Amygdala (tissue), 56 donors: ENCODE data around the gene IL17D.
"Not testable (repeated sequence)": the region's sequence is repeated elsewhere in the genome, so short reads cannot be mapped to it uniquely, and the experiment has no call there.

Experiments
- DNase-seq, 56 donors: peaks; one replicate each; lab custom pipeline; 2025; lab: John Stamatoyannopoulos, UW

Gene IL17D

DNA sequence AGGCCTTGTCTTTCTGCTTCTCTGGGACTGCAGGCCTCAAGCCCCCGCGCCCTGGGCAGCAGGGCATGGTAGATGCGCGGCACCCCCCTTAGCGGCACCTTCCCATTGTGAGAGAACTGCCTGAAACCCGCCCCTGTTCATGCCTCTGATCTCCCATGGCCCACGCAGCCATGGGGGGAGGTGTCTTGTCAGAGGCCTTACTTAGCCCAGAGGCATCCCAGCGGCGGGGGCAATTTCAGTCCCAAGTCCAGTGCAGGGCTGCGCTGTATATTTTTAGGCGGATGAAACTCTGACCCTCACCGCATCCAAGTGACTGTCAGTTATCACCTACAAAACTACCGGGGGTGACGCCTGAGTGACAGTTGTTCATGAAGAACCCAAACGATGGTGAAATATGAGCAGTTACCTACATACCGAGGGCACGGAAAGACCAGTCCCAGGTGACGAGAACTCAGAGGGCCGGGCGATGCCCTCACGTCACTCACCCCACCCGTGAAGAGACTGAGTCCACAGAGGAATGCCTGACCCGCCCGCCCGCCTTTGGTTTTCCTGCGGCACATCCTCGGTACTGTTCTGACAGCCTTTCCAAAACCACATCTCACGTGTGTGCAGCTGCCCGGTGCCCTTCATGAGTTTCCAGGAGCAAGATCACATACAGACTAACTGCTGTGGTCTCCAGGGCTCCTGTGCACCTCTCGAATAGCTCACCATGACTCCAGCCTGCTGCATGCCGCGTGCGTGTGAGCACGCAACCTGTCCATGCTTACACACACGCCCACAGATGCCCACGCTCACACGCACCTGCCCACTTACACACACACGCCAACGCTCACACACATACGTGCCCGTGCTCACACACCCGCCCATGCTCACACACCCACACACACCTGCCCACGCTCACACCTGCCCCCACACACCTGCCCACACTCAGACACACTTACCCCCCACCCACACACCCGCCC, 14.4 kb downstream of the IL17D start:
- DNase-seq, result no peak

DNA sequence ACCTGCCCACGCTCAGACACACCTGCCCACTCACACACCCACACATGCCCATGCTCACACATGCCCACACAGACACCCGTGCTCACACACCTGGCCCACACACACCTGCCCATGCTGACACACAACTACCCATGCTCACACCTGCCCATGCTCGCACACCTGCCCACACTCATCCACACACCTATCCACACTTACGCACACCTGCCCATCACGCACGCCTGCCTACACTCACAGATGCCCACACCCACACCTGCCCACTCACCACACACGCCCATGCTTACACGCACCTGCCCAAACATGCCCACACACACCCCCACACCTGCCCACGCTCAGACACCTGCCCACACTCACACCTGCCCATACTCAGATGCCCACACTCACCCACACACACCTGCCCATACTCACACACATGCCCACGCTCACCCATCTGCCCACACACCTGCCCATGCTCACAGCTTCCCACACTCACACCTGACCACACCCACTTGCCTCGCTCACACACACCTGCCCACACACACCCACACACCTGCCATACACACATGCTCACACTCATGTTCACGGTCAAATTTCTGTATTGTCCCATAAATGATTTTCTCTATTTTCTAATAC, 15.6 kb downstream of the IL17D start:
- DNase-seq, result no peak

DNA sequence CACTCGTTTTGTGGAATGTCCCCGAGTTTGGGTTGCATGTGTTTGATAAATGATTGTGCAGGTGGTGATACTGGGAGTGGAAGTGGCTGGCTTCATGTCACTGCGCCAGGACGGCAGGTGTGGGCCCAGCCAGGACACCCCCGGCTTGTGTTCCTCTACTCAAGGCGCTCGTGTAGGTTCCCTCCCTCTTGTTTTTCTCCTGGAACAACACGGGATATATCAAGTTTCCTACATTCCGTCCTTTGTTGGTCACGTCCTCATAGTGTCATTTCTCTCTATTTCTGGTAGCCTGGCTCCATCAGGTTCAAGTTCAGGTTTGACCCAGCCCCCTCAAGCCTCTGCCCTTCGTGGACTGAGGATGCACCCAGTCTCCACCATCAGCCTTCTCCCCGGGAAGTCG, 16.3 kb downstream of the IL17D start:
- DNase-seq, result no peak

DNA sequence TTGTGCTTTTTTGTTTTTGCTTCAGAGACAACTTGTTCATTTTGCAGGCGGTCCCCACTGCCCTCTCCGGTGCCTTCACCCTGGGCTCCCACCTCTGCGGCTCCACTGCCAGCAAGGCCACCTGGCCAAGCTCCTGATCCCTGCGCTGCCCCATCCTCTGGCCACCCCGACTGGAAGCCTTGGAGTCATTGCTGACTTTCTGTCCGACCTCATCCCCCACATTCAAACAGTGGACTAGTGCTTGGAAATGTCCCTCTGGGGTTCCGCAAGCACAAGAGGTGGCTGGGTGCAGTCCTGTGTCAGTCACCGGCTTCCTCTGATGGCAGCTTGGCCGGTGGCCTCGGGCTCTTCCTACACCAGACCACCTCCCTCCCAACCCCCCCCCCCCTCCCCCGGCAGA, 17.0 kb downstream of the IL17D start:
- DNase-seq, result no peak

DNA sequence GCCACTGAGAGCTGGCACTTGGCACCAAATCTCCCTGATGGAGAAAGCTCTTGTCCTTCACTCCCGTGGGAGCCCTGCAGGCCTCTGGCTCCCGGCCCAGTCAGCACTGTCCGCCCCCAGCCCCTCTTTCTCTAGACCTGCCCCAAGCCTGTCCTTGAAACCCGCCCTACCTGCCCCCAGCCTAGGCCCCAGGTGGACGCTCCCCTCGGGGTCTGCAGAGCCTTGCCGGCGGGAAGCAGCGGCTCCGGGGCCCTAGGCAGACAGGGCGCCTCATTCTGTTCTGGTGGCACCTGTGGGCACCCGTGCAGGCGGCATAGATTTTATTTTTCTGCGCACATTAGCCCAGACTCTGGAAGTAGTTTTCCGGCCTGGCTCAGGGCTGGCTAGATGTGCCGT, 17.6 kb downstream of the IL17D start:
- no peak for DNase-seq

DNA sequence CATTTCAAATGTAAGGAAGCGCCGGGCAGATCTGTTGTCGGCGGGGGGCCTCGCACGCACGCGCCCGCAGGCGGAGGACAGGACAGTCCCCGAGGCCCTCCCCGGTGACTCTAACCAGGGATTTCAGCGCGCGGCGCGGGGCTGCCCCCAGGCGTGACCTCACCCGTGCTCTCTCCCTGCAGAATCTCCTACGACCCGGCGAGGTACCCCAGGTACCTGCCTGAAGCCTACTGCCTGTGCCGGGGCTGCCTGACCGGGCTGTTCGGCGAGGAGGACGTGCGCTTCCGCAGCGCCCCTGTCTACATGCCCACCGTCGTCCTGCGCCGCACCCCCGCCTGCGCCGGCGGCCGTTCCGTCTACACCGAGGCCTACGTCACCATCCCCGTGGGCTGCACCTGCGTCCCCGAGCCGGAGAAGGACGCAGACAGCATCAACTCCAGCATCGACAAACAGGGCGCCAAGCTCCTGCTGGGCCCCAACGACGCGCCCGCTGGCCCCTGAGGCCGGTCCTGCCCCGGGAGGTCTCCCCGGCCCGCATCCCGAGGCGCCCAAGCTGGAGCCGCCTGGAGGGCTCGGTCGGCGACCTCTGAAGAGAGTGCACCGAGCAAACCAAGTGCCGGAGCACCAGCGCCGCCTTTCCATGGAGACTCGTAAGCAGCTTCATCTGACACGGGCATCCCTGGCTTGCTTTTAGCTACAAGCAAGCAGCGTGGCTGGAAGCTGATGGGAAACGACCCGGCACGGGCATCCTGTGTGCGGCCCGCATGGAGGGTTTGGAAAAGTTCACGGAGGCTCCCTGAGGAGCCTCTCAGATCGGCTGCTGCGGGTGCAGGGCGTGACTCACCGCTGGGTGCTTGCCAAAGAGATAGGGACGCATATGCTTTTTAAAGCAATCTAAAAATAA, 18.2 kb downstream of the IL17D start:
- DNase-seq, result peak in 2 of 56 donors; percentile 46 to 55

DNA sequence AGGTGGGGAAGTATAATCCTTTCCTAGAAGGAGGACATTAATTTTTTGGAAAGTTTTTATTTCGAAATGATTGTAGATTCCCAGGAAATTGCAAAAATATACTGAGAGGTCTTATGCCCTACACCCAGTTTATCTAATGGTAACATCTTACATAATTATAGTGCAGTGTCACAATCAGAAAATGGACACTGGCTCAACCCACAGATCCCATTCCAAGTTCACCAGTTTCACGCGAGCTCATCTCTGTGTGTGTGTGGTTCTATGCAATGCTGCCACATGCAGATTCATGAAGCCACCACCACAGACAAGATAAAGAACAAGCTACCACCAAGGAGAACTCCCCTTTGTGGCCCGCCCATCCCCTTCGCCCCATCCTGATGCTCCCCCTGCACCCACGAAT, 24.4 kb downstream of the IL17D start:
- no peak for DNase-seq

DNA sequence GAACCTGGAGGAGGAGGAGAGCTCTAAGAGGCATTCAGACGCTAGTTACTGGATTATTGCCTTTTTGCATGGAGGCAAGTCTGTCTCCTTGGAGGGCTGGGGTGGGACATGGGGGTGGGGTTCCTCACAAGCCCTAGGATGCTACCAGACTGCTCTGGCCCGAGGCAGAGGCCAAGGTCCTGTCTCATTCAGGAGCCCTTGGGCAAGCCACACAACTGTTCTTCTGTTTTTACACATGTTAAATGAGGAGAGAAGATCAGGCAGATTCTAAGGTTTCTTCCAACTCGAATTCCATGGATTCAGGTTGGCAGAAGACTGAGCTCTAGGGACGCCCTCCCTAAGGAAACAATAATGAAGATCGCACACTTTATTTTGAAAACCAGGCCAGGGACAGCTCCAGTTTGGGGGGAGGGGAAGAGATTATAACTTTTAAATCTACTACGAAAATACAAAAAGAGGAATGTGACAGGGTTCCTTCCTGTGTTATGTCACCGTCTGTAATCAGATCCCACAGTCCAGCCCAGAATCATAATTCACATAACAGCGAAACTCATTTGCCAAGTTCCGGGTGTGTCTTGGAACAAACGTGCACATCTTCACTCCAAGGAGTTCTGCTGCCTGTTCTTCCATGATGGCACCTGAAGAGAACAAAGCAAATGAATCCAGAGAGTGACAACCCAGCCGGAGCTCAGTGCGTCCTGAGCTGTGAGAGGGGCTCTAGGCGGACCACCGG, 25.2 kb downstream of the IL17D start:
- DNase-seq, result no peak

DNA sequence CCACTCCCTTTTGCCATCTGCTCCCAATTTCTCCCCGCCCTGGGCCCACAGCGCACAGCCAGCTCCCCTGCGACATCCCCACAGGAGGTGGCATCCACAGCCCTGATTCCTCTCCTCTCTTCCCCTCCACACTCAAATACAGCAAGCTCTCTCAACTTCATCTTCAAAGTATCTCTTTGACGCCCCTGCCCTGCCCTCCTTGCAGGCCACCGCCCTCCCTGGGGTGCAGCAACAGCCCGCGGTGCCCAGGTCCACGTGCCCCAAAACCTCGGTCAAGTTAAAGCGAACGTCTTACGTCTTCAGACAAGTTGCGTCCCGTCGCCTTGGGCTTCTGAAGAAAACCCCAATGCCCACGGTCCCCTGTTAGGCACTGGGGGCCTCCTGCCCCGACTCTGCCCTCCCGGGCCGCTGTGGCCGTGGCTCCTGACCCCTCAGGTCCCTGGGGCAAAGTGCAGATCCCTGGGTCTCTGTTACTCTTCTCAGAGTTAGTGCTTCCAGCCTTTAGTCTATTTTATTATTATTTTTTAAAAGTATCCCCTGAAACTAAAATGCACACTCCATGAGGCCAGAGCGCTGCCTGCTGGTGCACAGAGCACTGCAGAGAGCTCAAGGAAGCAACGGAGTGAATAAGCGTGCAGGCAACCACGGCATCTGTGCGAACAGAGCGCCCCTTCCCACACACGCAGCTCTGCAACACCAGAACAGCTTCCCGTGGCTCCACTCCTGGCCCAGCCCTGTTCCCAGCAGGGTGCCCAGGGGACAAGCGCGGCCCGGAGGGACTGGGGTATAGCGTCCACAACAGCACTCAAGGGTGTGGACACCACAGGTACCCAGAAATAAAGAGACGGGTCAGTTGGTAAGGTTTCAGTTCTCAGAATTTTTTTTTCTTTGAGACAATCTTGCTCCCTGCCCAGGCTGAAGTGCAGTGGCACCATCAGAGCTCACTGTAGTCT, 26.4 kb downstream of the IL17D start:
- no peak for DNase-seq

DNA sequence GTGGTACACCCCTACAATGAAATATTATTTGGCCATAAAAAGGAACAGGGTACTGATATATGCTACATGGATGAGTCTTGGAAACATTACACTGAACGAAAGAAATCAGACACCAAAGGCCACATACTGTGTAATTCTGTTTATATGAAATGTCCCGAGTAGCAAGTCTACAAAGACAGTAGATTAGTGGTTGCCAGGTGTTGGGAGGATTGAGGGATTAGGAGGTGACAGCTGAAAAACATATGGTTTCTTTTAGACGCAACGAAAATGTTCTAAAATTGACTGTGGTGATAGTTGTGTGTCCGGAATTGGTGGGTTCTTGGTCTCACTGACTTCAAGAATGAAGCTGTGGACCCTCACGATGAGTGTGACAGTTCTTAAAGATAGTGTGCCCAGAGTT, 35.1 kb downstream of the IL17D start:
- DNase-seq, result no peak

DNA sequence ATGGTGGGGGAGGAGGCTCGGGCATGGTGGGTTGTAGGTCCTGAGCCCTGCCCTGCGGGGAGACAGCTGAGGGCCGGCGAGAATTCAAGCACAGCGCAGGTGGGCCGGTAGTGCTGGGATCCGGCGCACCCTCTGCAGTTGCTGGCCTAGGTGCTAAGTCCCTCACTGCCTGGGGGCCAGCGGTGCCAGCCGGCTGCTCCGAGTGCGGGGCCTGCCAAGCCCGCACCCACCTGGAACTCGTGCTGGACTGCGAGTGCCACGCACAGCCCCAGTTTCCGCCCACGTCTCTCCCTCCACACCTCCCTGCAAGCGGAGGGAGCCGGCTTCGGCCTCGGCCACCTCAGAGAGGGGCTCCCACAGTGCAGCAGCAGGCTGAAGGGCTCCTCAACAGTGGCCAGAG, 36.5 kb downstream of the IL17D start:
- DNase-seq, result no peak

DNA sequence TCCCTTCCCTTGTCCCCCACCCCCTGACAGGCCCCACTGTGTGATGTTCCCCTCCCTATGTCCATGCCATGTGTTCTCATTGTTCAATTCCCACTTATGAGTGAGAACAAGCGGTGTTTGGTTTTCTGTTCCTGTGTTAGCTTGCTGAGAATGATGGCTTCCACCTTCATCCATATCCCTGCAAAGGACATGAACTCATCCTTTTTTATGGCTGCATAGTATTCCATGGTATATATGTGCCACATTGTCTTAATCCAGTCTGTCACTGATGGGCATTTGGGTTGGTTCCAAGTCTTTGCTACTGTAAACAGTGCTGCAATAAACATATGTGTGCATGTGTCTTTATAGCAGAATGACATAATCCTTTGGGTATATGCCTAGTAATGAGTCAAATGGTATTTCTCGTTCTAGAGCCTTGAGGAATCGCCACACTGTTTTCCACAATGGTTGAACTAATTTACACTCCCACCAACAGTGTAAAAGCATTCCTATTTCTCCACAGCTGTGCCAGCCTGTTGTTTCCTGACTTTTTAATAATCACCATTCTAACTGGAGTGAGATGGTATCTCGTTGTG, 40.4 kb downstream of the IL17D start:
- DNase-seq, result not testable (repeated sequence)

DNA sequence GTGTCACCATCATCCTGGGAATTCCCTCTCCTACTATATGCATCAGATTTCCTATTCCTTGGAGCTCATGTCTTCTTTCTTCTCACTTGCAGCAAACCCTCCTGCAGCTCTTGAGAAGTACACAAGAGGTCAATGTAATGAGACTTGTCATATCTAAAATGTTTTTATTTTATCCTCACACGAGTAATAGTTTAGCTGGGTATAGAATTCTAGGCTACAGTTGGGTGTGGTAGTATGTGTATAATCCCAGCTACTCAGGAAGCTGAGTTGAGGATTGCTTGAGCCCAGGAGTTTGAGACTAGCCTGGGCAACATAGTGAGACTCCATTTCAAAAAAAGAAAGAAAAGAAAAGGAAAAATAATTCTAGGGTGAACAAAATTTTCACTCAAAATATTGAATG, 45.9 kb downstream of the IL17D start:
- DNase-seq, result no peak

DNA sequence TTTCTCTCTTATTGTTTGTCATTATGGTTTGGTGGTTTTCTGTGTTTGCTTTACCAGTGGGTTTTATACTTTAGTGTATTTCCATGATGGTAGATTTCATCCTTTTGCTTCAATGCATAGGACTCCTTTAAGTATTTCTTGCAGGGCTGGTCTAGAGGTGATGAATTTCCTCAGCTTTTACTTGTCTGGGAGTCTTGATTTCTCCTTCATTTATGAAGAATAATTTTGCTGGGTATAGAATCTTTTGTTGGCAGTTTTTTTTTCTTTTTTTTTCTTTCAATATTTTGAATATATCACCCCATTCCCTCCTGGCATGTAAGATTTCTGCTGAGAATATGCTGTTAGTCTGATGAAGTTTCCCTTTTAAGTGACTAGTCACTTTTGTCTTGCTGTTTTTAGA, 50.5 kb downstream of the IL17D start:
- no peak for DNase-seq

DNA sequence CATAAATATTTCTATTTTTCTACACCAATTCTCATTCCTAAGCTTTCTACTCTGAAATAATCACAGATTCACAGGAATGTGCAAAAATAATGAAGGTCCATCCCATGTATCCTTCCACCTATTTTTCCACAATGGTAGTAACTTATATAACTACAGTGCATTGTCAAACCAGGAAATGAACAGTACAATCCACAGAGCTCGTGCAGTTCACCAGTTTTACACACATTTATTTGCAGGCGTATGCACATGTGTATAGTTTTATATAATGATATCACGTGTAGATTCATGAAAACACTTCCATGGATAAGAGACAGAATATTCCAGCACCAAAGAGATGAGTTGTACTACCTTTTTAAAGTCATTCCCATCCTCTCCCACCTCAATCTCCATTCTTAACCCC, 57.4 kb downstream of the IL17D start:
- no peak for DNase-seq

DNA sequence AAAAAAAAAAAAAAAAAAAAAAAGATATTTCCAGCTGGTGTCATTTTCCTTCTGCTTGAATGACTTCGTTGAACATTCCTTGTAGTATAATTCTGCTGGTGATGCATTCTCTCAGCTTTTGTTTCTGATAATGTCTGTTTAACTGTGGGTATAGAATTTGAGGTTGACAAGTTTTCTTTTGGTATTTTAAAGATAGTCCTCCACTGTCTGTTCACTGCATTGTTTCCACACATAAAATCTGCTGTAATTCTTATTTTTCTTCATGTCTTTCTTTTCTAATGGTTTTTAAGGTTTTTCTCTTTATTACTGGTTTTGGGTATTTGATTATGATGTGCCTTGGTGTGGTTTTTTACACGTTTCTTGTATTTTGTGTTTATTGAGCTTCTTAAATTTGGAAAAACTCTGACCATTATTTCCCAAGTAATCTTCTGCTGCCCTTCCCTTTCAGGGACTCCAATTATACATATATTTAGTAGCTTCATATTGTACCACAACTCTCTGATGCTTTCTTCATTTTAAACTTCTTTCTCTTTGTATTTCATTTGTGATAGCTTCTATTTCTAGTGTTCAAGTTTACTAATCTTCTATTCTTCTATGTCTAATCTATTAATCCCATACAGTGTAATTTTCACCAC, 63.9 kb downstream of the IL17D start:
- DNase-seq, result no peak

DNA sequence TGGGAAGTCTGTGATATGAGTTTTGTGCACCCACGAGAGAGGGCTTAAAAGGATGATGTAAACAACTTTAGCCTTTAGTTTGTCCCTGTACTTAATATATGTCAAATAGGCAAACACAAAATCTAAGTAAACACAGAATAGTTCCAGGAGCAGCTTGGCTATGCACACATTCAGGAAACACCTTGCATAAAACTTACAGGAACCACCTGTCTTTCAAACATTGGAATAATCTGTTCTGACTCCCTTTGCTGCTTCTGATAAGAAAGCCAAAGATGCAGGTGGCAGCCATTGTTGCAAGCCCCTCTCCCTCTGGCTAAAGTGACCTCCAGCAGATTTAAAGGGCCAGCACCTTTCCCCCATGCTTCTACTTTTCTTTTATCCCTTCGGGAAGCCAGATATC, 65.6 kb downstream of the IL17D start:
- no peak for DNase-seq

DNA sequence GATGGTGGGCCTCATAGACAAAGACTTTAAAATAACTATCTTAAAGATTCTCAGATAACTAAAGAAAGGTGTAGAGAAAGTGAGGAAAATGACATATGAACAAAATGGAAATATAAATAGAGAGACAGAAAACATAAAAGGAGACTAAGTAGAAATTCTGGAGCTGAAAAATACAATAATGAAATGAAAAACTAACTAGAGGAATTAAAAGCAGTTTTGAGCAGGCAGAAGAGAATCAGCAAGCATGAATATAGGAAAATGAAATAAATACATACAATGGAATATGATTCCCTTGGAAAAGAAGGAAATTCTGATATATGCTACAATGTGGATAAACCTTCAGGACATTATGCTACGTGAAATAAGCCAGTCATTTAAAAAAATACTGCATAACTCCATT, 66.3 kb downstream of the IL17D start:
- no peak for DNase-seq
